GM12875 (cell line): ENCODE results near the gene PEG3.

Experiments
- H3K4me3 ChIP-seq: one replicate; pipeline ENCODE4 v1.5.1; 2011; ENCODE audit warnings: low read depth, low read length, control low read depth
- TF ChIP-seq, protein P1 (sequence below): IDR thresholded peaks from 2 replicates; pipeline ENCODE4 v1.5.1; 2011; ENCODE audit warnings: low read depth, mild to moderate bottlenecking, control low read depth, inconsistent platforms, low read length, moderate library complexity, borderline replicate concordance; ENCODE audit not compliant: insufficient read depth

The PEG3 gene

DNA sequence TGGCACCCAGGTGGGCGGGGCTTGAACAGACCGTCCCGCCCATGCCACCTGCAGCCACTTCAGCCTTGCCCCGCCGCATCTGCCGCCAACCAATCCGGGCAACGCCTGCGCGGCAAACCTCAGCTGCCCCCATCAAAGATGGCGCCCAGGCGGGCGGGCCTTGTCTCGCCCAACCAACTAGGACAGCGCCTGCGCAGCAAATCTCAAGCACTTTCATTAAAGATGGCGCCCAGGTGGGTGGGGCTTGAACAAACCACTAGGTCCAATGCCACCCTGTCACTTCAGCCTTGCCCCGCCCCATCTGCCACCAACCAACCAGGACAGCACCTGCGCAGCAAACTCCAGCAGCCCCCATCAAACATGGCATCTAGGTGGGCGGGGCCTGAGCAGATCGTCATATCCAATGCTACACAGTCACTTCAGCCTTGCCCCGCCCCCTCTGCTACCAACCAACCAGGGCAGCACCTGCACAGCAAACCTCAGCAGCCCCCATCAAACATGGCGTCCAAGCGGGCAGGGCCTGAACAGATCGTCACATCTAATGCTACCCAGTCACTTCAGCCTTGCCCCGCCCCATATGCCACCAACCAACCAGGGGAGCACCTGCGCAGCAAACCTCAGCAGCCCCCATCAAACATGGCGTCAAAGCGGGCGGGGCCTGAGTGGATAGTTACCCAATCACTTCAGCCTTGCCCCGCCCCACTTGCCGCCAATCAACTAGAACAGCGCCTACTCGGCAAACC, 1.4 kb downstream of the PEG3 start:
- H3K4me3 ChIP-seq = no peak overlapping the region
- TF ChIP-seq, protein P1, sequence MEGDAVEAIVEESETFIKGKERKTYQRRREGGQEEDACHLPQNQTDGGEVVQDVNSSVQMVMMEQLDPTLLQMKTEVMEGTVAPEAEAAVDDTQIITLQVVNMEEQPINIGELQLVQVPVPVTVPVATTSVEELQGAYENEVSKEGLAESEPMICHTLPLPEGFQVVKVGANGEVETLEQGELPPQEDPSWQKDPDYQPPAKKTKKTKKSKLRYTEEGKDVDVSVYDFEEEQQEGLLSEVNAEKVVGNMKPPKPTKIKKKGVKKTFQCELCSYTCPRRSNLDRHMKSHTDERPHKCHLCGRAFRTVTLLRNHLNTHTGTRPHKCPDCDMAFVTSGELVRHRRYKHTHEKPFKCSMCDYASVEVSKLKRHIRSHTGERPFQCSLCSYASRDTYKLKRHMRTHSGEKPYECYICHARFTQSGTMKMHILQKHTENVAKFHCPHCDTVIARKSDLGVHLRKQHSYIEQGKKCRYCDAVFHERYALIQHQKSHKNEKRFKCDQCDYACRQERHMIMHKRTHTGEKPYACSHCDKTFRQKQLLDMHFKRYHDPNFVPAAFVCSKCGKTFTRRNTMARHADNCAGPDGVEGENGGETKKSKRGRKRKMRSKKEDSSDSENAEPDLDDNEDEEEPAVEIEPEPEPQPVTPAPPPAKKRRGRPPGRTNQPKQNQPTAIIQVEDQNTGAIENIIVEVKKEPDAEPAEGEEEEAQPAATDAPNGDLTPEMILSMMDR = no peak

DNA sequence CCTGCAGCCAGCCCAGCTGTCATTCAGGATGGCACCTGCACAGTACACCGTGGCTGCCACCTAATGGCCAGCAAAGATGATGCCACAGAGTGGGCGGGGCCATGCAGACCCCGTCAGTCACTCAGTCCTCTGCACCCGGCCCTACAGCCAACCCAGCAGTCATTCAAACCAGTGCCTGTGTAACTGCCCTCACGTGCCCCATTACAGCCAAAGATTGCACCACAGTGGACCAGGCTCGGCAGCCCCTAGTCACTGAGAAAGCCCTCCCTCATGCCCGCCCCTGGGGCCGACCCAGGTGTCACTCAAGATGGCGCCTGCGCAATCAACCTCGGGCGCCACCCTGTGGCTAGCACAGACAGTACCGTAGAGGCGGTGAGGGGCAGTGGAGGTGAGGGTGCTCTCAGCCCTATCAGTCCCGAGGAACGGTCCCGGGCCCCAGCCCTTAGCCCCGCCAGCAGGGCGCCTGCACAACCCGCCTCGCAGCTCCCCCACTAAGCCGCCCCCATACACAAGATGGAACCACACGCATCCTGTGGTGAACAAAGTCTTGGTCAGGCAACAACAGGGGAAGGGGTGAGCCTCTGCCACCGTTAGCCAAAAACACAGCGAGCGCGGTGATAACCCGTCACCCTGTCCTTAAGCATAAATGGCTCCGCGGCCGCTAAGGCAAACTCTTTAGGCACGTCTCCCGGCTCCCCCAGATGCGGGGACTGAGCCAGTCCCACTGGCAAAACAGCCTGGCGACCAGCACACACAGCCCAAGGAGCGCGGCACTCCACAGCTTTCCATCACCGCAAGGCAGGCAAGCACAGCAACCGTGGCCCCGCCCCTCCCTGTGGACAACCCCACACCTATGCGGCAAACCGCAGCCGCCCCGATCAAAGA, 2.3 kb downstream of the PEG3 start:
- H3K4me3 ChIP-seq = no peak overlapping the region
- TF ChIP-seq, protein P1 = no peak

DNA sequence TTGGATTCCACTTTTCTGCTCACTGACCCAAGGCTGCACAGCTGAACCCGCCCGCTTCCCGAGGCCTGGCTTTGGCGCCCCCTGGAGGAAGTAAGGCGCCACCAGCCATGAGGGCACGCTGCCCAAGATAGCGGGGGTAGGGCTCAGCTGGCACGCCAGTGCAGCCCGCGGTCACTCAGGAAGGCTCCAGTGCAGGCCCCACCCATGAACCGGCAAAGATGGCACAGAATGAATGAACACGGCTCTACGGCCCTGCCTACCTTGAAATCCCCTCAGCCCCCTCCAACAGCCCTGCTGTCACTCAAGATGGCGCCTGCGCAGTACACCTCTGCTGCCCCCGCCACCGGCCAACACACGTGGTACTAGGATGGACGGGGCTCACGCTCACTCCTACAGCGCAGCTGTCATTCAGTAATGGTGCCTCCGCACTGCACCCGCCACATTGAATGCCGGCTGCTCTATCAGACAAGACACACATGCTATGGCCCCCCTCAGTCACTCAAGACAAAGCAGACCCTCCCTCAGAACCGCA, 3.0 kb downstream of the PEG3 start:
- TF ChIP-seq, protein P1 = no peak
- no peak overlapping the region for H3K4me3 ChIP-seq

DNA sequence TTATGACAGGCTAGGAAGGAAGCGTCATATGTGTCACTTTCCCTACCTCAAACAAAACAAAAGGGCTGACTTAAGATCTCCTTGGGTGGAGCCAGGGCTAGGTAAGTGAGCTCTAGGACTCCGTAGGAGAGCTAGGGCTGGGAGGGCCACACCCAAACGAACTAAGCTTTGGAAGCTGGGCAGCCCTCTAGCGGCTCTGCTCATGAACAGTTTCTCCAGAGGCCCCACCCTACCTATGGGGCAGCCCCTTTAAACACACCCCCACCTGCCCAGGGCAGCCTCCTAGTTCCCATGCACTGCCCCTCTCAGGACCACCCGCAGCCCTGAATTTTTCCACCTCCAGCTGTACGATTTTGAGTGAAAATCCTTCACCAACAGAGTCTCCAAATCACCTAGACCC, 3.5 kb downstream of the PEG3 start:
- TF ChIP-seq, protein P1 = no peak
- no peak overlapping the region for H3K4me3 ChIP-seq

DNA sequence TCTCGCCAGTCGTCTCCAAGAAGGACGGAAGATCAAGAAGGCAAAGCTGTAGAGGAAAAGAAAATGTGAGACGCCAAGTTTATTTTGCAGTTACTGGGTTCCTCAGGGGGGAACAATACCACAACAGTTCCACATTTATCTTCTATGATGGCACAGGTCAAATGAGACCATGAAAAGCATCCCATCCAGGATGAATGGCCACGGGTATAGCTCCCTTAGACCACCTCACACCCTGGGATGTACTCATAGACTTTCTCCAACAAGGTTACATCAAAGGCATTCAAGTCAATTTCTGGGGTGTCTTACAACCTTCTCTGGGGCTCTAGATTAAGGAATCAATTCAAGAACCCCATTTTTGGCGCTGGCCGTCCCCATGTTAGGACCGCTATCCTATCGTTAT, 4.5 kb downstream of the PEG3 start:
- TF ChIP-seq, protein P1 = no peak
- no peak overlapping the region for H3K4me3 ChIP-seq

DNA sequence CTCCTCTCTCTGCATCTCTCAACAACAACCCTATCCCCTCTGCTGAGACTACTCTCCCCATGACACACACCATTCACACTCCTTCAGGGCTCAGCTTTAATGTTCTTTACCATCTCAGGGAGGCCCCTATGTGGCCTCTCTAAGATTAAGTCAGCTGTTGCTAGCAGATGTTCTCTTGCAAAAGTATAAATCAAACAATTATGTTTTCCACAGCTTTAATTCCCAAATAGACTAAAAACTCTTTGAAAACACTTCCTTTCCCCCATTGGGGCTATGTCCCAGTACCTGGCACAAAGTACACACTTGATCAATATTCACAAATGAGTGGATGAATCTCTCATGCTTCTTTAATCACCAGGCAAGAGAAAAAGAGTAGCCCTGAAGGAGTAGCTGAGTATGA, 5.1 kb downstream of the PEG3 start:
- TF ChIP-seq, protein P1 = no peak
- H3K4me3 ChIP-seq = no peak overlapping the region
